NCI-H1436 treated with DMSO at 0.1 percent for 48 hours (cell line): ENCODE measurements around the gene CLHC1.
"Not testable (repeated sequence)": the region's sequence is repeated elsewhere in the genome, so short reads cannot be mapped to it uniquely, and the experiment has no call there.

ENCODE experiments used
- DNase-seq: peaks from one replicate; lab custom pipeline; 2025; lab: John Stamatoyannopoulos, UW

The CLHC1 gene

GRCh38 chr2:55232084-55232862, at the start of gene CLHC1, which contains the start of gene RPS27A:
TSS of gene CLHC1 (minus strand) at chr2:55232293. CDS start at chr2:55222411, 9,882 bp downstream.
TSS of gene RPS27A (plus strand) at chr2:55232688. CDS start at chr2:55232825, 137 bp downstream.
- DNase-seq, result peak; percentile 93

DNA sequence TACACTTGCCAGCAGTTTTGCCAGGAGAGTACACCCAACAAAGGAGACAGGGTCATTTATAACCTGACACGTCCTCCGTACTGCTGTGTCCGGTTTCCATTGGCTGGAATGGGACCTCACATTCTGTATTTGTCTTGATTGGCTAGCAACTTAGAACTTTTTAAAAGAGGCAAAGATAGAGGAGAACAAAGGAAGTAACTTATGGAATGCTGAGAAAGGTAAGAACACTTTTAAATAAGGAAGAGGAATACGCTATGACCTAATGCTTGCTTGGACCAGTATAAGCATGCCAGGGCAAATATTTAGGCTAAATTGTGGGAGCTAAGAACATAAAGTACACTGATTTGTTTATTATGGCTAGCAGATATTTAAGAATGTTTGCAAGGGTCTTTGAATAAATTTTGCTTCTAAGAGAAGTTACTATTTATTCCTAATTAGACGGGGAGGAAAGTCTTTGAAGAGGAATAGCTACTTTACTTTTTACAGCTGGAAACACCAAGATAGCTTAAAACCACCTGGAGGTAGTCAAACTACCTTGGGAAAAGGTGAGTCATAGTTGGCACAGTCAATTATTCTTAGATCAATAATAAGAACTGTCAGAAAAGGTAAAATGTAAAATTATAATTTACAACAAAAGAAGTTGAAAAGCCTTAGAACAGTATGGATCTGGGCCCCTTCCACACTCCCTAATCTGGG, 48.9 kb upstream of the CLHC1 start:
- DNase-seq, result not testable (repeated sequence)

GRCh38 chr2:55279859-55280424, 47.8 kb upstream of the CLHC1 start:
- DNase-seq, result not testable (repeated sequence)

DNA sequence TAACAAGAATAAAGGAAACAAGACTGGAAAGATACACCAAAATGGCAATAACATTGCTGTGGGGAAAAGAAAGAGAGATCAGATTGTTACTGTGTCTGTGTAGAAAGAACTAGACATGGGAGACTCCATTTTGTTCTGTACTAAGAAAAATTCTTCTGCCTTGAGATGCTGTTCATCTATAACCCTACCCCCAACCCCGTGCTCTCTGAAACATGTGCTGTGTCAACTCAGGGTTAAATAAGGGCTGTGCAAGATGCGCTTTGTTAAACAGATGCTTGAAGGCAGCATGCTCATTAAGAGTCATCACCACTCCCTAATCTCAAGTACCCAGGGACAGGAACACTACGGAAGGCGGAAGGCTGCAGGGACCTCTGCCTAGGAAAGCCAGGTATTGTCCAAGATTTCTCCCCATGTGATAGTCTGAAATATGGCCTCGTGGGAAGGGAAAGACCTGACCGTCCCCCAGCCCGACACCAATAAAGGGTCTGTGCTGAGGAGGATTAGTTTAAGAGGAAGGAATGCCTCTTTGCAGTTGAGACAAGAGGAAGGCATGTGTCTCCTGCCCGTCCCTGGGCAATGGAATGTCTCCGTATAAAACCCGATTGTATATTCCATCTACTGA, 47.2 kb upstream of the CLHC1 start:
- not testable (repeated sequence) for DNase-seq

- no peak for DNase-seq
Observed at GRCh38 chr2:55277310-55277709, 45.2 kb upstream of the CLHC1 start.

DNA sequence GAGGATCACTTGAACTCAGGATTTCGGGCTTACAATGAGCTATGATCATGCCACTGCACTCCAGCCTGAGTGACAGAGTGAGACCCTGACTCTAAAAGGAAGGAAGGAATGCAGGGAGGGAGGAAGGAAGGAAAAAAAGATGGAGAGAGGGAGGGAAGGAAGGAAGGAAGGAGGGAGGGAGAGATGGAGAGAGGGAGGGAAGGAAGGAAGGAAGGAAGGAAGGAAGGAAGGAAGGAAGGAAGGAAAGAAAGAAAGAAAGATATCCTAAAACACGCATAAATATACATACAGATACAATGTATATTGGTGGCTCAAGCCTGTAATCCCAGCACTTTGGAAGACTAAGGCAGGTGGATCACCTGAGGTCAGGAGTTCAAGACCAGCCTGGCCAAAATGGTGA, 42.3 kb upstream of the CLHC1 start:
- not testable (repeated sequence) for DNase-seq

- DNase-seq, result no peak
Observed at GRCh38 chr2:55269645-55269990, 37.5 kb upstream of the CLHC1 start.

DNA sequence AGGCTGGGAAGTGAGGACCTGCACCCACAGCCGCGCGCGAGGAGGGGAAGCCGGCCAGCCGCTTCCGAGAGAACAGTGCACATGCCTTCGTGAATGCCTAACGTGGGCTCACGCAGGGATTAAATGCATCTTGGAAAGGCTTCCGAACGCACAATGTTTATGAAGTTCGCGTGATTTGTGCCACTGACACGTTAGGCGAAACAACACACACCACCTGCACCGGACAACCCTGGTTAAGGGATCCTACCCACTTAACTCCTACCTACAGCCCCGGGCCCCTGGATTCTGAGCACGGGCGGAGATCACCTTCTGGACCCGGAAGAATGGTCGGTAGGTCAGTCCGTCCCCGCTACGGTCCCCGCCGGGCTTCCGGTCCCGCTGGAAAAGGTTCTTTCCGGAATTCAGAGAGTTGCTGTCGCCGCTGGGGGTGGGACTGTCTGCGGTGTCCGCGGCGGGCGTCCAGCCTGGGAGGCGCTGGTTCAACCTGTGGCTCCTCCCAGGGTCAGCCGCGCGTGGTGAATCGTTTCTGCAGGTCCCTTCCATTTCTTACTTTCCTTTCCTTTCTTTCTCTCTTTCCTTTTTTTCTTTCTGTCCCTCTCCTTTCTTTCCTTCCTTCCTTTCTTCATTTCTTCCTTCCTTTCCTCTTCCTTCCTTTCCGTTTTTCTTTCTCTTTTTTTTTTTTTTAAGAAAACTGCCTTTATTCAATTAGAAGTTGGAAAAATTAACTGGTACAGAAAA, 37.0 kb upstream of the CLHC1 start, which contains the start of gene MTIF2:
Gene MTIF2, minus strand, starts transcription at position 325 of the 738 bp plus-strand sequence. CDS start 5,373 bp downstream, outside the sequence.
- DNase-seq, result peak; percentile 43

DNA sequence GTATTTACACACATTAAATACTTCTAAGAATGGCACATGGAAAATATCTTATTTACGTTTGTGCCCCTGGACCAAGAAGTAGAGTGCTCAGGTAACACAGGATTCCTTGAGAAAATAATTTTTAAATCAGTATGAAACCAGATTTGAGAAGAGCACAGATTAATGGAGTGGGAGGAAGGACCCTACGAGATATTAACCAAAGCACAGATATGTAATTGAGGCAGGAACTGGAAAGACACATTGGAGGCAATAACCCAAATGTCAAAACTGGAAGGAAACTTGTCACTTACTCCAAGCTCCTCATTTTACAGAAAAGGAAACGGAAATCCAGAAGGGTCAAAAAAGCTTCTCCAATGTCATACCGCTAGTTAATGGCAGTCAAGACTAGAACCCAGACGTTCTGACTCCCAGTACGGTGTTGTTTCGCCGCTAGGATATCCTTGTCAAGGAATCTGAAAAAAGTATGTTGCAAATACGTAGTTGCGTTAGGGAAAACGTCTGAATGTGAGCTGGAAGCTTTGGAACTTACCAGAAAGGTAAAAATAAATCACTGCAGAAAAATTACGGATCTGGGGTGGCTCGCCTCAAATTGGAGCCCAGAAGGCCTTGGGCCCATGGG, 36.3 kb upstream of the CLHC1 start:
- no peak for DNase-seq

- DNase-seq, result not testable (repeated sequence)
Observed at GRCh38 chr2:55259586-55259985, 27.5 kb upstream of the CLHC1 start.

DNA sequence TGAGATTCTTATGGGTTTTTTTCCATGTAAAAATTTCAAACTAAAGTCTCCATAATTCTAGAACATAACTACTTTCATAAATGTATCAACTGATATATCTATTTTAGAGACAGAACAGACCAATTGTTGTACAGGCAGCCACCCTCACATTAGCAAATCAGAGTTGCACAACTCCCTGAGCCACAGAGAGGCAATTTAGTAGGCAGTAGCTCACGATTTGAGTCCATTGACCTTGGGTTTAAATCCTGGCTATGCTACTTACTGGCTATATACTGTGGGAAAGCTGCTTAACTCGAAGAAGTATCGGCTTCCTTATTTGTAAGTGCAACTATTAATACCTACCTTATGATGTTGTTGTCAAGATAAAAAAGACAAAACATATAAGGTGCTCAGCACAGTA, 20.7 kb upstream of the CLHC1 start:
- DNase-seq, result no peak

DNA sequence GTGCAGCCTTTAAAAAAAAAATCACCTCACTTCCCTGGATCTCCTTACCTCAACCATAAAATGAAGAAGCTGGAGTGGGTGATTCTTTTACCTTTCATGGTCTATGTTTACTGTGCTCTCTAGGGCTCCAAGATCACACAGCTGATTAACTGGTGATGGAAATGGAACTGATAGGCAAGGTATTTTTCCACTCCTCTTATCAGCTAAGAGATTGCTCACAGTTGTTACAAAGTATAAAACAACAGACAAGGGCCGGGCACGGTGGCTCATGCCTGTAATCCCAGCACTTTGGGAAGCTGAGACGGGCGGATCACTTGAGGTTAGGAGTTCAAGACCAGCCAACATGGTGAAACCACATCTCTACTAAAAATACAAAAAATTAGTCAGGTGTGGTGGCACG, 14.9 kb upstream of the CLHC1 start:
- DNase-seq, result no peak

- no peak for DNase-seq
Observed at GRCh38 chr2:55245411-55245810, 13.3 kb upstream of the CLHC1 start.

DNA sequence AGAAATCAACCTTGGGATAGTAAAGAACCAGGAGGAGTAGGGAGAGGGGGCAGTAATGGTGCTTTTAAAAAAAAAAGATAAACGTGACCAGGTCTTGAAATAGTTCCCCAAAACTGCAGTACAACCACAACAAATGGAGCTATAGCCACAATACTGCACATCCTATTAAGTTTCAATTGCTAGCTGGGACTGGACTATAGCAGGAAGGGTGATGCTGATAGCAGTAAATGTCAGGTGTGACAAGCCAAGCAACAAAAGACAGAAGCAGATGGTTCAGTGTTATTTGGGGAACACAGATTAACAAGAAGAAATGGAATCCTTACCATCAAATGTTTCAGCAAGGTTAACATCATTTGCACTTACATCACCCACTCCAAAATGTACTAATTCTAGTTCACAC, 10.5 kb upstream of the CLHC1 start:
- DNase-seq, result no peak

GRCh38 chr2:55241582-55241981, 9.5 kb upstream of the CLHC1 start:
- not testable (repeated sequence) for DNase-seq

DNA sequence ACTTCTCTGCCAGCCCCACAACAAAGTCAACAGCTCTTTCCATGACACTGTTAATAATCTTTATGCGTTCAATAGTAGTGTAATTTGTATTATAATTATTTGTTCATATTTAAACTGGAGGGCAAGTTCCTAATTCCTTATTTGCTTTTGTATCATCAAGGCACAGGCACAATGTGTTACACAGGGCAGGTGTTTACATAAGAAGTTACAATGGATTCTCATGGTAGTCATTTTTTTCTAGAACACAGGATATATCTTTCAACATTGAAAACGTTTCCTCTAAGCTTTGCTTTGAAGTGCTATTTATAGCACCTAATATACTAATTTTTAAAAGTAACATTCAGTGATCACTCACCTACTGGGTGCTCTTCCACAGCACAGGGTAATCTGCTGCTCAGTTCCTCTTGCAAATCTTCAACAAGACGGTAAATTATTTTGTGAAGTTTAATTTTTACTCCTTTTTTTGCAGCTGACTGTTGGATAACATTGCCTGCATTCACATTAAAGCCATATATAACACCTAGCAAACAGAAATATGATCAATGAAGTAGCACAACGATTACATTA, 7.6 kb upstream of the CLHC1 start:
- DNase-seq, result no peak

DNA sequence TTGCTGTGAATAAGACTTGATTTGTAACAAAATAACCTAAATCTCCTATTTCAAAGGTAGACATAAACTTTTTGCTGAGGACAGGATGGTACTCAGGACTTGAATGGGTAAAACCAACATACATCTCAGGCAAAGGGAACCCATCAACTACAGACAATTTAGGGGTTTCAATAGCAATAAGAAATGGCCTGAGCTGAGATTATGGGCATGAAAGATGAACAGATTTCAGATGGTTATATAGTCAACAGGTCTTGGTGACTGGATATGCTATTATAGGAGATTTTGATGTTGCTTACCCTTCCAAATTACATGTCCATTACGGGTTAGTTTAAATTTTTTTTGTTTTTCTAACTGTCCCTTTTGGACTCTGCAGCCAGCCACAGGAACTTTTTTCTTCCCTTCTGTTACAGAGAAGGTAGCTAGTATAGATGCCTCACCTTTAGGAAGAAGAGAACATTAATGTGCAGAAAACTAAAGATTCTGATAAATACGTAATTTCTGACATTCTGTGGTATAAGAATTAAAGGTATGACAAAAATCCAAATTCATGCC, 5.0 kb upstream of the CLHC1 start:
- DNase-seq, result no peak

DNA sequence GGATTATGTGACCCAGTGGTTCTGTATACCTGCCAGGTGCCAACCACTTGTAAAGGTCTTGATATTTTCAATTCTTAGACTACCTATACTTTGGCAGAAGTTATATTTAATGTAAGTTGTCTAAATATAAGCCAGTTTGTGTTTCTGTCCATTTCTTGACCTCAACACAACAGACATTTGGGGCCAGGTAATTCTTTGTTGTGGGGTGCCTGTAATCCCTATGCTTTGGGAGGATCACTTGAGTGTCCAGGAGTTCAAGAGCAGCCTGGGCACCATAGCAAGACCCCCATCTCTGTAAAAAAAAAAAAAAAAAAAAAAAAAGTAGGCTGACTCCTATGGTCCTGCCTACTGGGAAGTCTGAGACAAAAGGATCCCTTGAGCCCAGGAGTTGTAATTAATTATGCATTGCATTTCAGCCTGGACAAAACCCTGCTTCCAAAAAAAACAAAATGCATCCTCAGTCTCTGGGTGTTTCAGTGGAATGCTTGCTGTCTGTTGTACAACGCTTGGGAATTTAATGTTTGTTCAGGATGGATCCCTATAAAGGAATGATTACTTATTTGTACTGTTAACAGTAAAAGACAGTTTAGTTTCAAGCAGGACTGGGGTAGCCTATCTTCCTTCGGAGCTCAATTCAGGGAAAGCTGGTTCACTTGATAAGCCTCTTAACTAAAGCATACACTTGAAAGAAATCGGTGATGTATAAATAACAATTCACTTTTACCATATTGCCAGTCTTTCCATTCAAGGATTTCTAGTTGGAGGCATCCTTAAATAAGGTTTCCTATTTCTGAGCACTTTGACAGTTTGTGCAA, 3.8 kb upstream of the CLHC1 start:
- no peak for DNase-seq

- no peak for DNase-seq
Observed at GRCh38 chr2:55233658-55233940, 1.5 kb upstream of the CLHC1 start.
